Panc1 (cell line): ENCODE data around the gene PNMA1.

Source experiments
- CTCF ChIP-seq: fragments of 450-650 bp; IDR thresholded peaks from 2 replicates; pipeline ENCODE4 v1.5.1; 2017; ENCODE audit warnings: mild to moderate bottlenecking
- REST ChIP-seq, 2 experiments: IDR thresholded peaks; 2 replicates each; pipeline ENCODE4 v1.6.1; 2011 to 2012; ENCODE audit warnings: low read depth in 2 of 2, control low read depth in 1 of 2, low read length in 1 of 2, mild to moderate bottlenecking in 1 of 2, moderate library complexity in 1 of 2; ENCODE audit not compliant: insufficient read depth in 1 of 2
- SIN3A ChIP-seq: IDR thresholded peaks from 2 replicates; pipeline ENCODE4 v1.6.1; 2012; ENCODE audit warnings: low read depth, mild to moderate bottlenecking, low read length, moderate library complexity, borderline replicate concordance; ENCODE audit not compliant: insufficient read depth

- no peak for TF ChIP-seq SIN3A
- TF ChIP-seq CTCF, result no peak
- TF ChIP-seq REST (IDR thresholded peaks at IDR 0.05; ENCODE audit: insufficient read depth in 1 of 2, low read depth in 2 of 2, low read length in 1 of 2), result no peak
Observed at GRCh38 chr14:73723797-73724661, 9.8 kb upstream of the PNMA1 start.
